K562 (cell line): ENCODE data around the gene WASF1. TPM values are rescaled to one million over a fixed set of nuclear protein-coding genes. Genes with fewer than 3 reads are reported as not detected.

Source experiments
- ATAC-seq: fragments of 200-7000 bp; cut with Tn5 transposase; 3 replicates; pipeline ENCODE4 v1.9.1; 2020; ENCODE audit warnings: moderate library complexity
- BruUV-seq: library from RNA; stranded (reverse); fragments of 400-500 nt; replicated peaks from 2 replicates; lab custom pipeline; 2021; lab: Mats Ljungman, UMichigan
- CTCF ChIA-PET: fragments of 300-600 bp; formaldehyde crosslinking; extraction: SDS; loops from one replicate; lab custom pipeline; 2021; ENCODE audit warnings: low intra/inter-chr PET ratio; lab: Yijun Ruan, JAX
- POLR2A ChIA-PET: fragments of 300-600, 350-650 bp; sonication (Branson Sonifier 250); formaldehyde crosslinking; extraction: SDS; loops from one replicate; lab custom pipeline; 2021; ENCODE audit warnings: antibody characterized with exemption, inconsistent platforms; lab: Yijun Ruan, JAX
- DNase-seq, 4 experiments: peaks; one replicate each; pipeline versions ENCODE4 v3.0.0 to v3.0.0-alpha.2; 2011 to 2018; ENCODE audit warnings: low spot score in 3 of 4, mixed read lengths in 3 of 4; ENCODE audit errors: extremely low read depth in 1 of 4
- FAIRE-seq: peaks from 2 replicates; lab custom pipeline; 2011; peaks lifted over from hg19 to GRCh38; lab: Jason Lieb, UNC
- H2AFZ ChIP-seq: 2 replicates; pipeline ENCODE4 v1.6.0; 2011; ENCODE audit warnings: low read depth, low read length, control low read depth, inconsistent platforms
- H3K27ac ChIP-seq: fragments of 200-600 bp; 3 replicates; pipeline ENCODE4 v1.8.0; 2011; ENCODE audit warnings: low read depth, mild to moderate bottlenecking, control low read depth, inconsistent platforms, low read length, moderate library complexity, mixed read lengths; ENCODE audit errors: extremely low read depth
- H3K27me3 ChIP-seq, 2 experiments: fragments of 300-600 bp in 1 of 2; 2 replicates in 1 of 2; 3 replicates in 1 of 2; pipeline versions ENCODE4 v1.6.0 to v1.8.0; 2011; ENCODE audit warnings: inconsistent platforms in 2 of 2, low read length in 2 of 2, mild to moderate bottlenecking in 1 of 2, mixed read lengths in 1 of 2, moderate library complexity in 1 of 2; ENCODE audit not compliant: control insufficient read depth in 2 of 2, insufficient read depth in 2 of 2
- H3K36me3 ChIP-seq: fragments of 300-600 bp; 3 replicates; pipeline ENCODE4 v1.8.0; 2011; ENCODE audit warnings: mild to moderate bottlenecking, low read length, inconsistent platforms; ENCODE audit not compliant: control insufficient read depth, insufficient read depth
- H3K4me1 ChIP-seq, 2 experiments: fragments of 200-600 bp in 1 of 2; replicated peaks in 1 of 2; 2 replicates in 1 of 2; 3 replicates in 1 of 2; pipeline versions ENCODE4 v1.5.1 to v1.8.0; 2011; ENCODE audit warnings: inconsistent platforms in 2 of 2, low read length in 2 of 2, mild to moderate bottlenecking in 1 of 2, mixed read lengths in 1 of 2, moderate library complexity in 1 of 2; ENCODE audit not compliant: control insufficient read depth in 2 of 2, insufficient read depth in 2 of 2
- H3K4me2 ChIP-seq: 2 replicates; pipeline ENCODE4 v1.6.1; 2011; ENCODE audit warnings: low read length, control low read depth, inconsistent platforms, mixed read lengths; ENCODE audit not compliant: insufficient read depth
- H3K4me3 ChIP-seq: fragments of 200-600 bp; sonication (generic), shearing (Covaris generic); 2 replicates; pipeline ENCODE4 v1.5.1; 2016; ENCODE audit warnings: control low read depth, inconsistent platforms
- H3K79me2 ChIP-seq: fragments of 200-600 bp; 3 replicates; pipeline ENCODE4 v1.8.0; 2011; ENCODE audit warnings: low read length, inconsistent platforms; ENCODE audit not compliant: control insufficient read depth, insufficient read depth
- H3K9ac ChIP-seq, 2 experiments: 2 replicates each; pipeline versions ENCODE4 v1.6.0 to v1.6.1; 2011; ENCODE audit warnings: low read depth in 2 of 2, low read length in 2 of 2, control low read depth in 1 of 2, inconsistent platforms in 1 of 2, mild to moderate bottlenecking in 1 of 2, mixed read lengths in 1 of 2; ENCODE audit not compliant: insufficient read depth in 1 of 2
- H3K9me1 ChIP-seq: one replicate; pipeline ENCODE4 v1.6.0; 2011; ENCODE audit warnings: inconsistent platforms, mild to moderate bottlenecking, low read length, moderate library complexity; ENCODE audit not compliant: control insufficient read depth, insufficient read depth
- H3K9me3 ChIP-seq: replicated peaks from 2 replicates; pipeline ENCODE4 v1.5.1; 2011; ENCODE audit warnings: low read depth, low read length, inconsistent platforms; ENCODE audit not compliant: control insufficient read depth, insufficient read depth
- H4K20me1 ChIP-seq: replicated peaks from 2 replicates; pipeline ENCODE4 v1.6.1; 2011; ENCODE audit warnings: low read length, inconsistent platforms, mixed read lengths; ENCODE audit not compliant: control insufficient read depth, insufficient read depth
- DIDO1 ChIP-seq: fragments of 450-650 bp; IDR thresholded peaks from 2 replicates; pipeline ENCODE4 v1.6.1; 2016; ENCODE audit warnings: low read depth, missing biosample characterization, missing genetic modification characterization
- LCOR ChIP-seq: sonication (generic); formaldehyde crosslinking; IDR thresholded peaks from 2 replicates; pipeline ENCODE4 v1.8.0; 2022; ENCODE audit warnings: mild to moderate bottlenecking, missing genetic modification reagents
- MECOM ChIP-seq: fragments of 250-450 bp; sonication (Bioruptor Pico); IDR thresholded peaks from 2 replicates; pipeline ENCODE4 v1.8.0; 2022; ENCODE audit warnings: inconsistent platforms
- MEF2D ChIP-seq: conservative IDR thresholded peaks from 2 replicates; pipeline ENCODE4 v1.6.1; 2016; ENCODE audit warnings: low read depth, missing genetic modification characterization, missing compliant biosample characterization
- NR1H2 ChIP-seq: sonication (generic); formaldehyde crosslinking; IDR thresholded peaks from 2 replicates; pipeline ENCODE4 v1.4.0; 2020; ENCODE audit warnings: mild to moderate bottlenecking, missing genetic modification reagents
- PURB ChIP-seq: sonication (generic); formaldehyde crosslinking; IDR thresholded peaks from 2 replicates; pipeline ENCODE4 v1.9.0; 2021; ENCODE audit warnings: low read depth, mild to moderate bottlenecking, missing genetic modification reagents
- RAD51 ChIP-seq: fragments of 450-650 bp; IDR thresholded peaks from 2 replicates; pipeline ENCODE4 v1.7.1; 2016; ENCODE audit warnings: low read depth, mild to moderate bottlenecking, borderline replicate concordance
- RBBP5 ChIP-seq: fragments of 200-600 bp; sonication (generic); IDR thresholded peaks from 2 replicates; pipeline ENCODE4 v1.6.1; 2012; ENCODE audit warnings: borderline replicate concordance, mild to moderate bottlenecking, low read length, control low read depth, inconsistent platforms; ENCODE audit not compliant: insufficient read depth, poor library complexity, severe bottlenecking
- RCOR1 ChIP-seq, 2 experiments: IDR thresholded peaks; 2 replicates each; pipeline ENCODE4 v1.6.1; 2012; ENCODE audit warnings: low read depth in 2 of 2, low read length in 2 of 2, borderline replicate concordance in 1 of 2, improper control_type of control experiment in 1 of 2
- TEAD4 ChIP-seq, 2 experiments: sonication (generic) in 1 of 2; formaldehyde crosslinking in 1 of 2; IDR thresholded peaks; 2 replicates each; pipeline versions ENCODE4 v1.6.1 to v1.8.0; 2012 to 2022; ENCODE audit warnings: borderline replicate concordance in 1 of 2, inconsistent platforms in 1 of 2, low read length in 1 of 2, mild to moderate bottlenecking in 1 of 2, missing genetic modification reagents in 1 of 2
- ZKSCAN8 ChIP-seq: fragments of 200-800 bp; sonication (Bioruptor generic); IDR thresholded peaks from 2 replicates; pipeline ENCODE4 v1.6.1; 2016; ENCODE audit warnings: missing genetic modification characterization, missing compliant biosample characterization
- ZNF12 ChIP-seq: sonication (generic); formaldehyde crosslinking; IDR thresholded peaks from 2 replicates; pipeline ENCODE4 v1.4.0; 2020; ENCODE audit warnings: mild to moderate bottlenecking, missing genetic modification reagents
- ZNF445 ChIP-seq: fragments of 250-450 bp; sonication (Bioruptor Pico); IDR thresholded peaks from 2 replicates; pipeline ENCODE4 v1.4.0; 2020; ENCODE audit warnings: low read depth, mild to moderate bottlenecking, moderate library complexity
- ZNF780A ChIP-seq: fragments of 250-450 bp; sonication (Bioruptor Pico); IDR thresholded peaks from 2 replicates; pipeline ENCODE4 v1.5.0; 2021; ENCODE audit warnings: mild to moderate bottlenecking
- WGBS: fragments of 100-300 bp; shearing (Covaris generic); methylation state at CpG from one replicate; pipeline ENCODE4 v1.1.6; 2016; ENCODE audit warnings: low coverage, mixed read lengths; ENCODE audit not compliant: insufficient coverage; ENCODE audit errors: missing lambda C conversion rate; 5-methylcytosine and 5-hydroxymethylcytosine counted together
- in situ Hi-C: fragments of 300-500 bp; cut with MboI; formaldehyde crosslinking; loops from 4 replicates; pipeline ENCODE4 v1.15.0; 2018; ENCODE audit warnings: inconsistent platforms, mixed read lengths
- intact Hi-C: fragments of 100-400 bp; cut with micrococcal nuclease; formaldehyde crosslinking; loops from 2 replicates; pipeline ENCODE4 v1.14.2; 2022
- polyA plus RNA-seq, 8 experiments: library from polyadenylated mRNA; depleted of rRNA in 4 of 8; stranded (reverse) in 5 of 8; unstranded in 3 of 8; fragments of >200 nt; fragmentation: Nextera tagmentation in 2 of 8; fragmentation: Illumina TruSeq in 1 of 8; extraction: Ambion mirVana in 2 of 8; extraction: Trizol in 1 of 8; gene quantifications; 2 replicates each; pipeline versions ENCODE4 v1.2.1 to v1.2.3, GENCODE V29; 2011 to 2014; ENCODE audit warnings: inconsistent platforms in 1 of 8, missing spikeins in 1 of 8
- total RNA-seq, 7 experiments: library from RNA; depleted of rRNA in 6 of 7; stranded (reverse); fragments of >200 nt in 6 of 7; fragmentation: Illumina TruSeq in 2 of 7; extraction: Trizol in 2 of 7; gene quantifications; 2 replicates each; pipeline versions ENCODE4 v1.2.1 to v1.2.3, GENCODE V29; 2011 to 2021; ENCODE audit warnings: low replicate concordance in 1 of 7
- TF ChIP-seq, protein P1 (sequence below), 2 experiments: fragments of 450-650 bp in 1 of 2; sonication (generic) in 1 of 2; formaldehyde crosslinking in 1 of 2; IDR thresholded peaks in 1 of 2; conservative IDR thresholded peaks in 1 of 2; 2 replicates each; pipeline versions ENCODE4 v1.6.1 to v1.8.1; 2016 to 2023; ENCODE audit warnings: mild to moderate bottlenecking in 2 of 2, moderate library complexity in 2 of 2, inconsistent platforms in 1 of 2, missing genetic modification reagents in 1 of 2
- TF ChIP-seq, protein P2 (sequence below), 2 experiments: fragments of 450-650 bp in 1 of 2; sonication (generic) in 1 of 2; formaldehyde crosslinking; conservative IDR thresholded peaks; 2 replicates each; pipeline versions ENCODE4 v1.4.0 to v1.8.1; 2020 to 2022; ENCODE audit warnings: mild to moderate bottlenecking in 1 of 2, missing genetic modification reagents in 1 of 2
- TF ChIP-seq, protein P3 (sequence below): fragments of 450-650 bp; conservative IDR thresholded peaks from 2 replicates; pipeline ENCODE4 v1.6.1; 2016; ENCODE audit warnings: missing genetic modification characterization, low read depth, mild to moderate bottlenecking, missing compliant biosample characterization, moderate library complexity

Gene WASF1
- total and polyA plus RNA-seq, 9 of the 15 experiments (the other 6 are each of a cell fraction or from before 2014, with no cell fraction given): 2.1 to 18.2 (median 7.4) TPM

DNA sequence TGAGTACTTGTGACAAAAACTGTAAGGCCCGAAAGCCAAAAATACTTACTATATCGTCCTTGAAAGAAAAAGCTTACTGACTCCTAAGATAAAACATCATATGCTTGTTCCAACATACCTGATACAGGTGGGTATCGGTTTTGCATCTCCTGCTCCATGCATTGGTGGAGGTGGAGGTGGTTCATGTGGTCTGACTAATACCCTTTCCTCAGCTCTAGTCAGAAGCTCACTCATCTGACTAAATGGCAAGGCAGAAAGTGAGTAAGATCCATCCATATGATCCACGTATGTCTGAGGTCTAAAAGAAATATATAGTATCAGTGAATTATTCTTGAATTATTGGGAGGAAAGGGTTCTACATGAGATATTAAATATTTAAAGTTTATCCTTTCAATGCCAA, 76.2 kb downstream of the WASF1 start:
- in situ Hi-C loops: no loop called here
- no peaks in the 10 kb centered on the region for H4K20me1 ChIP-seq
- no peak overlapping the region for H3K4me2 ChIP-seq
- ChIA-PET POLR2A (interaction anchor here (0.8 kb wide), 1 partner anchor 13 kb away, joined by 3 read pairs; no protein-coding TSS in a partner anchor), CTCF (no interaction called here)
- TF ChIP-seq ZNF445 (CRISPR knock-in tag): no peak
- no peak for TF ChIP-seq PURB (CRISPR knock-in tag)
- TF ChIP-seq, protein P1, sequence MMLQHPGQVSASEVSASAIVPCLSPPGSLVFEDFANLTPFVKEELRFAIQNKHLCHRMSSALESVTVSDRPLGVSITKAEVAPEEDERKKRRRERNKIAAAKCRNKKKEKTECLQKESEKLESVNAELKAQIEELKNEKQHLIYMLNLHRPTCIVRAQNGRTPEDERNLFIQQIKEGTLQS (IDR thresholded peaks at IDR 0.05): no peak
- TF ChIP-seq, protein P1 (CRISPR knock-in tag; conservative IDR thresholded peaks at IDR 0.05): no peak
- no peak for TF ChIP-seq LCOR (CRISPR knock-in tag)
- no peak for TF ChIP-seq TEAD4 (IDR thresholded peaks at IDR 0.05; ENCODE audit: low read length)
- TF ChIP-seq TEAD4 (CRISPR knock-in tag; IDR thresholded peaks at IDR 0.05; ENCODE audit: borderline replicate concordance): no peak
- no peak for TF ChIP-seq RBBP5
- TF ChIP-seq ZNF780A (CRISPR knock-in tag): no peak
- no peak for TF ChIP-seq MEF2D (tag)
- no peak for TF ChIP-seq ZNF12 (CRISPR knock-in tag)
- TF ChIP-seq MECOM: no peak
- no peak for TF ChIP-seq DIDO1
- TF ChIP-seq RAD51: no peak
- TF ChIP-seq ZKSCAN8: no peak
- no peak for TF ChIP-seq NR1H2
- no peak for TF ChIP-seq RCOR1 (IDR thresholded peaks at IDR 0.05; ENCODE audit: borderline replicate concordance in 1 of 2, low read depth in 2 of 2, low read length in 2 of 2)
- TF ChIP-seq, protein P2, sequence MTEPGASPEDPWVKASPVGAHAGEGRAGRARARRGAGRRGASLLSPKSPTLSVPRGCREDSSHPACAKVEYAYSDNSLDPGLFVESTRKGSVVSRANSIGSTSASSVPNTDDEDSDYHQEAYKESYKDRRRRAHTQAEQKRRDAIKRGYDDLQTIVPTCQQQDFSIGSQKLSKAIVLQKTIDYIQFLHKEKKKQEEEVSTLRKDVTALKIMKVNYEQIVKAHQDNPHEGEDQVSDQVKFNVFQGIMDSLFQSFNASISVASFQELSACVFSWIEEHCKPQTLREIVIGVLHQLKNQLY (CRISPR knock-in tag; conservative IDR thresholded peaks at IDR 0.05): no peak
- TF ChIP-seq, protein P3, sequence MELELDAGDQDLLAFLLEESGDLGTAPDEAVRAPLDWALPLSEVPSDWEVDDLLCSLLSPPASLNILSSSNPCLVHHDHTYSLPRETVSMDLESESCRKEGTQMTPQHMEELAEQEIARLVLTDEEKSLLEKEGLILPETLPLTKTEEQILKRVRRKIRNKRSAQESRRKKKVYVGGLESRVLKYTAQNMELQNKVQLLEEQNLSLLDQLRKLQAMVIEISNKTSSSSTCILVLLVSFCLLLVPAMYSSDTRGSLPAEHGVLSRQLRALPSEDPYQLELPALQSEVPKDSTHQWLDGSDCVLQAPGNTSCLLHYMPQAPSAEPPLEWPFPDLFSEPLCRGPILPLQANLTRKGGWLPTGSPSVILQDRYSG (tag): no peak
- H3K36me3 ChIP-seq: no peaks in the 10 kb centered on the region; the same call in 2 of the 3 replicates
- no peak for FAIRE-seq
- H3K9ac ChIP-seq: no peak overlapping the region
- H3K9me3 ChIP-seq: no peaks in the 10 kb centered on the region
- 63% methylated on average over 4 of the region's 4 CpGs for WGBS
- no peak overlapping the region for H2AFZ ChIP-seq
- H3K4me3 ChIP-seq: no peak overlapping the region
- no peaks in the 10 kb centered on the region for H3K79me2 ChIP-seq
- no peaks in the 10 kb centered on the region for H3K27me3 ChIP-seq
- no peak overlapping the region for H3K27ac ChIP-seq
- no peaks in the 10 kb centered on the region for H3K4me1 ChIP-seq
- no peaks in the 10 kb centered on the region for H3K9me1 ChIP-seq
- no peak for ATAC-seq
- DNase-seq: no peak
- intact Hi-C loops: no loop called here
- no TSS peak for BruUV-seq
